RCC 7860 (cell line): ENCODE results near the gene LRRC18.

Source experiments
- DNase-seq: peaks from one replicate; pipeline ENCODE4 v3.0.0-alpha.2; 2015; ENCODE audit warnings: low spot score
- FAIRE-seq: peaks from 2 replicates; lab custom pipeline; 2012; peaks lifted over from hg19 to GRCh38; lab: Jason Lieb, UNC

Gene LRRC18

GRCh38 chr10:48939790-48940325, at the start of gene LRRC18:
TSS of gene LRRC18 (minus strand) at chr10:48939840. CDS start at chr10:48914155, 25,685 bp downstream.
- no peak for FAIRE-seq
- DNase-seq = no peak

GRCh38 chr10:48985621-48986158, 46.0 kb upstream of the LRRC18 start:
- no peak for DNase-seq
- FAIRE-seq = no peak

GRCh38 chr10:48983648-48984351, 44.2 kb upstream of the LRRC18 start:
- FAIRE-seq (no peak), DNase-seq (no peak)

- FAIRE-seq = no peak
- DNase-seq = no peak
These were observed 42.9 kb upstream of the LRRC18 start for GRCh38 chr10:48982584-48982983.

GRCh38 chr10:48981310-48981907, 41.8 kb upstream of the LRRC18 start:
- FAIRE-seq (no peak), DNase-seq (peak; percentile 29)

- DNase-seq (no peak), FAIRE-seq (no peak)
These were observed 38.7 kb upstream of the LRRC18 start for GRCh38 chr10:48978318-48978717.

GRCh38 chr10:48976196-48976595, 36.6 kb upstream of the LRRC18 start:
- DNase-seq = peak; percentile 13

GRCh38 chr10:48974510-48975156, 35.0 kb upstream of the LRRC18 start:
- FAIRE-seq = no peak

More at GRCh38 chr10:48976196-48976595, 36.6 kb upstream of the LRRC18 start:
- FAIRE-seq = no peak

GRCh38 chr10:48973065-48973464, 33.4 kb upstream of the LRRC18 start:
- DNase-seq = no peak
- FAIRE-seq = no peak

More at GRCh38 chr10:48974510-48975156, 35.0 kb upstream of the LRRC18 start:
- DNase-seq = no peak

- FAIRE-seq (no peak), DNase-seq (no peak)
These were observed 31.0 kb upstream of the LRRC18 start for GRCh38 chr10:48970654-48971053.

GRCh38 chr10:48970046-48970445, 30.4 kb upstream of the LRRC18 start:
- no peak for DNase-seq
- FAIRE-seq = no peak

- FAIRE-seq (no peak), DNase-seq (no peak)
These were observed 28.4 kb upstream of the LRRC18 start for GRCh38 chr10:48968036-48968435.

- FAIRE-seq (no peak), DNase-seq (no peak)
These were observed 25.8 kb upstream of the LRRC18 start for GRCh38 chr10:48965460-48965859.

- DNase-seq (no peak), FAIRE-seq (no peak)
These were observed 24.4 kb upstream of the LRRC18 start for GRCh38 chr10:48964038-48964437.

GRCh38 chr10:48958598-48959190, 19.1 kb upstream of the LRRC18 start:
- DNase-seq (no peak), FAIRE-seq (no peak)

GRCh38 chr10:48957361-48958151, 17.9 kb upstream of the LRRC18 start:
- DNase-seq (no peak), FAIRE-seq (no peak)

GRCh38 chr10:48951707-48952106, 12.1 kb upstream of the LRRC18 start:
- DNase-seq = no peak

GRCh38 chr10:48948470-48949037, 8.9 kb upstream of the LRRC18 start:
- FAIRE-seq = no peak

More at GRCh38 chr10:48951707-48952106, 12.1 kb upstream of the LRRC18 start:
- FAIRE-seq = no peak

GRCh38 chr10:48947690-48948469, 8.2 kb upstream of the LRRC18 start:
- DNase-seq = no peak

More at GRCh38 chr10:48948470-48949037, 8.9 kb upstream of the LRRC18 start:
- no peak for DNase-seq

More at GRCh38 chr10:48947690-48948469, 8.2 kb upstream of the LRRC18 start:
- no peak for FAIRE-seq
